Vagina (tissue), 2 donors: ENCODE measurements around the gene CUX1. TPM values are rescaled to one million over a fixed set of nuclear protein-coding genes. Genes with fewer than 3 reads are reported as not detected.
"Not testable (repeated sequence)": the region's sequence is repeated elsewhere in the genome, so short reads cannot be mapped to it uniquely, and the experiment has no call there.

Experiments
- DNase-seq, 2 donors: peaks; one replicate each; pipeline ENCODE4 v3.0.0-alpha.2; 2017; ENCODE audit errors: extremely low spot score in 2 of 2
- H3K27ac ChIP-seq: fragments of 200-600 bp; sonication (generic); one replicate; pipeline ENCODE4 v1.5.1; 2019
- H3K27me3 ChIP-seq: fragments of 200-600 bp; sonication (generic); one replicate; pipeline ENCODE4 v1.5.1; 2019
- H3K36me3 ChIP-seq, 2 donors: fragments of 200-600 bp; sonication (generic); one replicate each; pipeline ENCODE4 v1.5.1; 2017 to 2019
- H3K4me1 ChIP-seq: fragments of 200-600 bp; sonication (generic); one replicate; pipeline ENCODE4 v1.5.1; 2019
- H3K4me3 ChIP-seq, 2 donors: fragments of 200-600 bp; sonication (generic); 1 replicate in 1 of 2; 2 replicates in 1 of 2; pipeline ENCODE4 v1.5.1; 2016 to 2019
- H3K9me3 ChIP-seq: fragments of 200-600 bp; sonication (generic); one replicate; pipeline ENCODE4 v1.5.1; 2019
- CTCF ChIP-seq, 3 experiments: fragments of 450-650 bp in 2 of 3; fragments of 200-600 bp in 1 of 3; sonication (generic) in 1 of 3; IDR thresholded peaks; one replicate each; pipeline ENCODE4 v1.5.1; 2017 to 2019; ENCODE audit warnings: antibody characterized with exemption in 3 of 3, mild to moderate bottlenecking in 2 of 3, moderate library complexity in 2 of 3
- POLR2A ChIP-seq, 2 donors: fragments of 450-650 bp; IDR thresholded peaks; one replicate each; pipeline ENCODE4 v1.6.1; 2017; ENCODE audit warnings: antibody characterized with exemption in 2 of 2, mild to moderate bottlenecking in 2 of 2, moderate library complexity in 2 of 2
- POLR2AphosphoS5 ChIP-seq, 2 donors: sonication (generic); formaldehyde crosslinking; IDR thresholded peaks; one replicate each; pipeline ENCODE4 v1.9.0; 2017; ENCODE audit warnings: antibody characterized with exemption in 2 of 2, mild to moderate bottlenecking in 2 of 2, low read depth in 1 of 2; ENCODE audit not compliant: insufficient read depth in 1 of 2
- intact Hi-C: fragments of 100-400 bp; cut with DNase I; formaldehyde crosslinking; loops from one replicate; pipeline ENCODE4 v1.15.1; 2023
- total RNA-seq: library from RNA; depleted of rRNA; stranded (reverse); fragments of >200 nt; gene quantifications from one replicate; pipeline ENCODE4 v1.2.3, GENCODE V29; 2016

The CUX1 gene
- total RNA-seq, 1 donor from 2014 or later = 65.3 TPM

- Histone ChIP-seq H3K36me3 (no peaks in the 10 kb centered on the region), H3K9me3 (no peaks in the 10 kb centered on the region), H3K27ac (no peak overlapping the region), H3K4me1 (no peaks in the 10 kb centered on the region), H3K27me3 (no peaks in the 10 kb centered on the region), H3K4me3 (no peak overlapping the region)
- no peak for TF ChIP-seq POLR2AphosphoS5 (IDR thresholded peaks at IDR 0.05; ENCODE audit: insufficient read depth in 1 of 2, low read depth in 1 of 2)
- TF ChIP-seq CTCF (IDR thresholded peaks at IDR 0.05) = no peak
- no peak for TF ChIP-seq POLR2A (IDR thresholded peaks at IDR 0.05)
- intact Hi-C loops = no loop called here
- no peak for DNase-seq
Observed at GRCh38 chr7:102300643-102301221, 483.3 kb downstream of the CUX1 start.

- H3K36me3 ChIP-seq, DNase-seq, H3K4me1 ChIP-seq, intact Hi-C loops, H3K27me3 ChIP-seq, H3K27ac ChIP-seq, H3K9me3 ChIP-seq, H3K4me3 ChIP-seq: not testable (repeated sequence)
Observed at GRCh38 chr7:102301367-102301766, 483.9 kb downstream of the CUX1 start.

GRCh38 chr7:102302025-102302424 lies 484.6 kb downstream of the CUX1 start:
- no peak overlapping the region for H3K4me3 ChIP-seq
- TF ChIP-seq POLR2A (IDR thresholded peaks at IDR 0.05) = no peak
- no peak for TF ChIP-seq CTCF (IDR thresholded peaks at IDR 0.05)
- TF ChIP-seq POLR2AphosphoS5 (IDR thresholded peaks at IDR 0.05; ENCODE audit: insufficient read depth in 1 of 2, low read depth in 1 of 2) = no peak
- no peak overlapping the region for H3K27ac ChIP-seq
- no peaks in the 10 kb centered on the region for H3K36me3 ChIP-seq
- intact Hi-C loops = no loop called here
- H3K27me3 ChIP-seq = no peaks in the 10 kb centered on the region
- H3K4me1 ChIP-seq = peaks cover 4% of the 10 kb centered on the region
- no peak for DNase-seq
- H3K9me3 ChIP-seq = no peaks in the 10 kb centered on the region

GRCh38 chr7:102303669-102304422 lies 486.4 kb downstream of the CUX1 start:
- intact Hi-C loops = no loop called here

GRCh38 chr7:102304668-102305067 lies 487.2 kb downstream of the CUX1 start:
- H3K27ac ChIP-seq = no peak overlapping the region
- no peaks in the 10 kb centered on the region for H3K9me3 ChIP-seq
- H3K27me3 ChIP-seq = no peaks in the 10 kb centered on the region
- intact Hi-C loops = no loop called here
- H3K36me3 ChIP-seq = no peaks in the 10 kb centered on the region
- peaks cover 8% of the 10 kb centered on the region for H3K4me1 ChIP-seq
- H3K4me3 ChIP-seq = no peak overlapping the region
- TF ChIP-seq POLR2A (IDR thresholded peaks at IDR 0.05) = no peak
- no peak for TF ChIP-seq POLR2AphosphoS5 (IDR thresholded peaks at IDR 0.05; ENCODE audit: insufficient read depth in 1 of 2, low read depth in 1 of 2)
- no peak for TF ChIP-seq CTCF (IDR thresholded peaks at IDR 0.05)
- DNase-seq = no peak

More at GRCh38 chr7:102303669-102304422, 486.4 kb downstream of the CUX1 start:
- no peaks in the 10 kb centered on the region for H3K9me3 ChIP-seq
- DNase-seq = no peak
- H3K4me3 ChIP-seq = no peak overlapping the region
- no peaks in the 10 kb centered on the region for H3K36me3 ChIP-seq
- no peaks in the 10 kb centered on the region for H3K27me3 ChIP-seq
- H3K27ac ChIP-seq = no peak overlapping the region
- TF ChIP-seq CTCF (IDR thresholded peaks at IDR 0.05) (no peak), POLR2AphosphoS5 (IDR thresholded peaks at IDR 0.05; ENCODE audit: insufficient read depth in 1 of 2, low read depth in 1 of 2) (no peak), POLR2A (IDR thresholded peaks at IDR 0.05) (no peak)
- H3K4me1 ChIP-seq = peaks cover 8% of the 10 kb centered on the region
